ENCODE data around the gene DLG5.

DLG5 gene, protein sequence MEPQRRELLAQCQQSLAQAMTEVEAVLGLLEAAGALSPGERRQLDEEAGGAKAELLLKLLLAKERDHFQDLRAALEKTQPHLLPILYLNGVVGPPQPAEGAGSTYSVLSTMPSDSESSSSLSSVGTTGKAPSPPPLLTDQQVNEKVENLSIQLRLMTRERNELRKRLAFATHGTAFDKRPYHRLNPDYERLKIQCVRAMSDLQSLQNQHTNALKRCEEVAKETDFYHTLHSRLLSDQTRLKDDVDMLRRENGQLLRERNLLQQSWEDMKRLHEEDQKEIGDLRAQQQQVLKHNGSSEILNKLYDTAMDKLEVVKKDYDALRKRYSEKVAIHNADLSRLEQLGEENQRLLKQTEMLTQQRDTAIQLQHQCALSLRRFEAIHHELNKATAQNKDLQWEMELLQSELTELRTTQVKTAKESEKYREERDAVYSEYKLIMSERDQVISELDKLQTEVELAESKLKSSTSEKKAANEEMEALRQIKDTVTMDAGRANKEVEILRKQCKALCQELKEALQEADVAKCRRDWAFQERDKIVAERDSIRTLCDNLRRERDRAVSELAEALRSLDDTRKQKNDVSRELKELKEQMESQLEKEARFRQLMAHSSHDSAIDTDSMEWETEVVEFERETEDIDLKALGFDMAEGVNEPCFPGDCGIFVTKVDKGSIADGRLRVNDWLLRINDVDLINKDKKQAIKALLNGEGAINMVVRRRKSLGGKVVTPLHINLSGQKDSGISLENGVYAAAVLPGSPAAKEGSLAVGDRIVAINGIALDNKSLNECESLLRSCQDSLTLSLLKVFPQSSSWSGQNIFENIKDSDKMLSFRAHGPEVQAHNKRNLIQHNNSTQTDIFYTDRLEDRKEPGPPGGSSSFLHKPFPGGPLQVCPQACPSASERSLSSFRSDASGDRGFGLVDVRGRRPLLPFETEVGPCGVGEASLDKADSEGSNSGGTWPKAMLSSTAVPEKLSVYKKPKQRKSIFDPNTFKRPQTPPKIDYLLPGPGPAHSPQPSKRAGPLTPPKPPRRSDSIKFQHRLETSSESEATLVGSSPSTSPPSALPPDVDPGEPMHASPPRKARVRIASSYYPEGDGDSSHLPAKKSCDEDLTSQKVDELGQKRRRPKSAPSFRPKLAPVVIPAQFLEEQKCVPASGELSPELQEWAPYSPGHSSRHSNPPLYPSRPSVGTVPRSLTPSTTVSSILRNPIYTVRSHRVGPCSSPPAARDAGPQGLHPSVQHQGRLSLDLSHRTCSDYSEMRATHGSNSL (N-terminal part only)

DNA sequence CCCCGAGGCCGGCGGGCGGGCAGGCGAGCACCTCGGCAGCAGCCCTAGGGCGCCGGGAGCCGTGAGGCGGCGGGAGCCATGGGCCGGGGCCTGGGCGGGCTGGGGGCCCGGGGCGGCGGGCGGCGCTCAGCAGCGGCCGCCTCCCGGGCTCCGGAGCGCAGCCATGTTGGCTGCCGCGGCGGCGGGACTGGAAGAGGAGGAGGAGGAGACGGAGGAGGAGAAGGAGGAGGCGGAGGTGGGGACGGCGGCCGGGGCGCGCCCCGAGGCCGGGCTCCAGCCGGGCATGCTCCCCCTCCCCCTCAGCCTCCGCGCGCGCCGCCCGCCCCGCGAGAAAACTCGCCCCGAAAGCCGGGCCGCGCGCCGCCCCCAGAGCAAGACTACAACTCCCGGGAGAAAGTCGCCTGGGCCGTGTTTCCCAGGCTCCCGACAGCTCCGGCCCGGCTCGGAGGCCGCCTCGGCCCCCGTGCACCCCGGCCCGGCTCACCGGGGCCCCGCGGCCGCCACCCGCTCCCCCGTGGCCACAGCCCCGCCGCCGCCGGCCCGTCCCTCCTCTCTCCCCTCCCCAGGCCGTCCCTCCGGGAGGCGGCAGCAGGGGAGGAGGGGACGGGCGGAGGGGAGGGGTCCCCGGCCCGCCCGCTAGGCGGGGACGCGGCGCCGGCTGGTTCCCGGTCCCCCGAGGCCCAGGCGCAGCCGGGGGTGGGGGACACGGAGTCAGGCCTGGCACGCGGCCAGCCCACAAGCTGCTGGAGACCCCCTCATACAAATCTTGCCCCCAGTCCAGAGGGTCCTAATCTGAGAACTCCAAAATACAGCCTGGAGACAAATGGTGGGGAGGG lies at the start of gene DLG5:
Gene DLG5 (minus strand): TSS at position 190 of the 836 bp plus-strand sequence. CDS start 235 bp downstream, outside the sequence.
- DNase-seq (ENCODE audit: low read depth) = no peak

DNA sequence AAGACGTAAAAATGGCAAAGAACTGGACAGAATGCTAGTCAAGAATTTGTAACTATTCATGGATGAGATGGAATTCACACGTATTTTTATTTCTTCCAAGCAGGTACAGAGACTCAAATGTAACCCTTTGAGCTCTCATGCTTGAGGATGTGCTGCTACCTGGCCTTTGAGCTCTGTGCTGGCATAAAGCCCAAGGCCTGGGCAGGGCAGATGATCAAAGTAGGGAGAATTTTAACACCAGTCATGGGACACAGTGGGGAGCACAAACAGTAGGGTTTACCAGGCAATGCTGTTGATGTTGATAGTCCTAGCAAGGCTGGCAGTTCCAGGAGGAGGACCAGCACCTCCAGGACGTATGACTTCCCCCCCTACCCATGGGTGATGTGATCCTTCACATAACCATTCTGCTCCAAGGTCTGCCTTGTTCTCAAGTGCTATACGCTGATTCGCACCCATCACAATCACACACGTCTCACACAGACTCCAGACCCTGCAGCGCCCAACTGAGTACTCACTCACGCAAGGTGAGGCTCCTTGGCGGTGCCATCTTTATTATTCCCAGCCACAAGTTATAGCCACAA lies 48.6 kb upstream of the DLG5 start:
- DNase-seq (ENCODE audit: low read depth) = no peak

DNA sequence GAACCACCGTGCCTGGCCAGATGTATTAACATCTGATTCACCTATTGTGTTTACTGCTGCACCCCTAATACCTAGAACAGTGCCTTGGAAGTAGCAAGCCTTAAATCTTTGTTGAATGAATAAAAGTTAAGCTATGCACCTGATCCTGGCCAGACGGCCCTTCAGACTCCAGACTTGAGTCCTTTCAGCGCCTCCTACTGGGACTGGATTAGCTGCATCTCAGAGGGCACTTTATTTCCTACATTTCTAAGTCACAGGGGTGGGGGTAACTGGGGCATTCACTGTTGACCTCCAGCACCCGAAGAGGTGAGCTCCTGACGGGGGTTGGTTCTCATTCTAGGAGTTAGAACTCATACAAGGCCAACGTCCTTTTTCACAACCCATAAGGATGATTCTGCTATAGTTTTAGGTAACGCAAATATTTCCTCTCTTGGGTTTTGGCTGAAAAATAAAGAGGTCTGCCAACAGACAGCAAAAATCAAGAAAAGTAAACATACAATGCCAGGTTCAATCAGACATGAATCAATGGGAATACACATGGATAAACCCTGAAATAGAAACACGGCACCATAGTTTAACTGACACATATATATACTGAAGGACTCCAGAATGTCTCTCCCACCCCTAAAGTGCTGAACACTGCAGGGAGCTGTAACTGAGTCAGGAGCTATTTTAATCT lies 48.0 kb upstream of the DLG5 start:
- no peak for DNase-seq (ENCODE audit: low read depth)

DNA sequence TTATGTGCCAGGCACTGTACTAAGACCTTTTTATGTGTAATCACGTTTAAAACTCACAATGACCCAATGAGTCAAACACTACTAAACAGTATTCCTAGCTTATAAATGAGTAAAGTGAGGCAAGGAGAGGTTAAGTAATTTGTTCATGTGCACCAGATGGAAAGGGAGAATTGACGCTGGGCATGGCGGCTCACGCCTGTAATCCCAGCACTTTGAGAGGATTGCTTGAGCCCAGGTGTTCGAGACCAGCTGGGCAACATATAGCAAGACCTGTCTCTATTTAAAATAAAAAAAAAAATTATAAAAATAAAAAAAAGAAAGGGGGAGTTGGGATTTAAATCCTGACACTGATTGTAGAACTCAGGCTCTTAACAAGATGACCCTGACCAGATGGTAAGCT lies 46.7 kb upstream of the DLG5 start:
- DNase-seq (ENCODE audit: low read depth) = no peak

DNA sequence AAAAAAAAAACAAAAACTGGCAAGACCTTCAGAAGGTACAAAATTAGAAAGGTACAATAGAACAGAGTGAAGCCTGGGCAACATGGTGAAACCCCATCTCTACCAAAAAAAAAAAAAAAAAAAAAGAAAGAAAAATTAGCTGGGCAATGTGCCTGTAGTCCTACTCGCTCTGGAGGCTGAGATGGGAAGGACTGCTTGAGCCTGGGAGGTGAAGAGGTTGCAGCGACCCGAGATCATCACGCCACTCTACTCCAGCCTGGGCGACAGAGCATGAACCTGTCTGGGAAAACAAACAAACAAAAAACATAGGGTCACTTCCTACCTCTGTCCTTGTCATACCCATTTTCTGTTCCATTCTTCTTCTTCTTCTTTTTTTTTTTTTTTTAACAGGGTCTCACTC lies 45.6 kb upstream of the DLG5 start:
- no peak for DNase-seq (ENCODE audit: low read depth)

DNA sequence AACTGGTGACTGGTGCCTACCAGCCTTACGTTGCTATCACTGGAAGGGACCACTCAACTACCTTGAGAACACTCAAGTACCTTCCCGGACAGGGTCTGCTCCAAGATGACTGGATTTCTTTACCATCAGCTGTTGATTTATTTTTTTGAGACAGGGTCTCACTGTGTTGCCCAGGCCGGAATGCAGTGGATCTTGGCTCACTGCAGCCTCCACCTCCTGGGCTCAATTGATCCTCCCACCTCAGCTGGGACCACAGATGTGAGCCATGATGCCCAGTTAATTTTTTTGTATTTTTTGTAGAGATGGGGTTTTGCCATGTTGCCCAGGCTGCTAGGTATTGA lies 45.2 kb upstream of the DLG5 start:
- no peak for DNase-seq (ENCODE audit: low read depth)

DNA sequence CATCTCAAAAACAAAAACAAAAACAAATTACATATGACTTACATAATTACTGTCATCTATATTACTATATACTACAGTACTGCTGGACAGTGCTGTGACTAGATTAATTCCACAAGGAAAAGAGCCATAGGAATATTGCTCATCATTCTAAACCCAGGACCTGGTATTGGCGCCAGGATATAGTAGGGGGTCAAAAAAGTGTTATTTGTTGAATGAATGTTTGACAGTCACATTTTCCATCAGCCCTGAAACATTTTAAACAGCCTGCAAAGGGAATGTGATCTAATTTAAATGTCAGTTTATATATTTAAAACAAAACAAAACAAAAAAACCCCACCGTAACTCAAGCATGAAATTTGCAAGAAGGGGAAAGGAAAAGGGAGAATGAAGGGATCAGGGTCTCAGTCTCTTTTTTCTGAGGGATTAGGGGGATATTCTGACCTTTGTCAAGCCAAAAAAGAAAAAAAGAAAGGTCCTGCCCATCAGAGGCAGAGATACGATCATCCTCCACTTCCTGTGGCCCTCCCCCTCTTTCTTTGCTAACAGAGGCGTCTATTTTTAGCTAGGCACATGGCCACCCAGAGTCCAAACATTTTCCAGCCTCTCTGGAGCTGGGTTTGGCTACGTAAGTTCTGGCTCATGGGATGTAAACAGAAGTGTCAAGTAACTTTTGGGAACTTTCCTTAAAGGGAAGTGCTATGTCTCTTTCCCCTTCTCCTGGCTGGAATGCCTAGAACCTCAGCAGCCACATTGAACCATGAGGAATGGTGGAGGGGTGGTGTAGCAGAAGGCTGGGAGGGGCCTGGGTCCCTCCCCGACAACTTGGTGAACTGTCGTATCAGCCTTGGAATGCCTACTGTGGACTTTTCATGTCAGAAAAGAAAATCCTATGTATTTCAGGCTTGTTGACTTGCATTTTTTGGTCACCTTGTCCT lies 44.6 kb upstream of the DLG5 start:
- no peak for DNase-seq (ENCODE audit: low read depth)

DNA sequence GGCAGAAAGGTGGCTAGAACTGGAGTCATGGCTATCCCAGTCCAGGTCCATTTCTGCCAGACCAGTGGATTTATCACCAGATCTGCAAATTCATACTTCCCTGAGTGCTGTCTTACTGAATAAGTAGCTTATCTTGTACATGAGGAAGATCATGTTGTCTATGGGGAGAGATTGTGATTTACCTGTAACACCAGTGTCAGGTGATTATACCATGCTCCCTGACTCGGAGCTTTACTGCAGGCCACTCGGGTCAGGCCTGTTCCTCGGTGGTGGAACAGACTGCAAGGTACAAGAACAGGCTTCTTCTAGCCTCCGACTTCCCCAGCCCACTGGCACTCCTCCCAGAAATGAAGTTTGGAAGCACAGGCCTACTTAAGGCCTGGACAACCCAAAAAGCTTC lies 42.6 kb upstream of the DLG5 start:
- no peak for DNase-seq (ENCODE audit: low read depth)

DNA sequence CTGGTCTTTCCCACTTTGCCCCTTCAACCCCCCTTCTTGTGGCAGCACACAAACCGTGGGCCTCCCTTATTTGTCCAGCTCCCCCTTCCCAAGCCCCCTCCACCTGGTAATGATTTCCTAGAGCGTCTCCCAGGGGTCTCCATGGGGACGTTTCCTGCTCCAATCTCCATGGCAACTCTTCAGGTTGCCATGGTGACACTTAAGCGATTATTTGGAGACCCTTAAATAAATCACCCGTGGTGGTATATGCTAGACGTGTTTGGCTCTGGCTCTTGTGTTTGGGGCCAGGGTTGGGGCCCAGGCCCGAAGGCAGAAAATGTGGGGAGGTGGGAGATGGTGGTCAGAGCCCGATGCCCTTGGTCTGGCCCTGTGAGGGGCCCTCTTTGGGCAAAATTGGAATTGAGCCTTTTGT lies 41.1 kb upstream of the DLG5 start:
- DNase-seq (ENCODE audit: low read depth) = no peak

DNA sequence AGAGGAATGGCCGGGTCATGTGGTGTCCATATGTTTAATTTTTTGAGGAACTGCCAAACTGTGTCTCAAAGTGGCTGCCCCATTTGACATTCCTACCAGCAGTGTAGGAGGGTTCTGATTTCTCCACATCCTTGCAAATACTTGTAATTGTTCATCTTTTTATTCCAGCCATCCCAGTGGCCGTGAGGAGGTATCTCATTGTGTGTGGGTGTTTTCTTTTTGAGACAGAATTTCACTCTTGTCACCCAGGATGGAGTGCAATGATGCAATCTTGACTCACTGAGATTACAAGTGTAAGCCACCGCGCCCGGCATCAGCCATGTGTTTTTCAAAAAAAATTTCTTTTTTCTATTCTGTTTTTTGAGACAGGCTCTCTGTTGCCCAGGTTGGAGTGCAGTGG lies 38.7 kb upstream of the DLG5 start:
- no peak for DNase-seq (ENCODE audit: low read depth)

DNA sequence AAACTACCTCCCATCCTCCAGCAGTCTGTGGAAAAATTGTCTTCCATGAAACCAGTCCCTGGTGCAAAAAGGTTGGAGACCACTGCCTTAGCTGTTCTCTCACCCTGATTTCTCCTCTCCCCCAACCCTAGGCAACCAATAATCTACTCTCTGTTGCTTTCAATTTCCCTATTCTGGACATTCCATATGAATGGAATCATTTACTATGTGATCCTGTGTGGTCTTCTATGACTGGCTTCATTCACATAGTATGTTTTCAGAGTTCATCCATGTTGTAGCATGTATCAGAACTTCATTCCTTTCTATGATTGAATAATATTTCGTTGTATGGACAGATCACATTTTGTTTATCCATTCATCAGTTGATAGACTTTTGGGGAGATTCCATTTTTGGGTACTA lies 38.3 kb upstream of the DLG5 start:
- no peak for DNase-seq (ENCODE audit: low read depth)

DNA sequence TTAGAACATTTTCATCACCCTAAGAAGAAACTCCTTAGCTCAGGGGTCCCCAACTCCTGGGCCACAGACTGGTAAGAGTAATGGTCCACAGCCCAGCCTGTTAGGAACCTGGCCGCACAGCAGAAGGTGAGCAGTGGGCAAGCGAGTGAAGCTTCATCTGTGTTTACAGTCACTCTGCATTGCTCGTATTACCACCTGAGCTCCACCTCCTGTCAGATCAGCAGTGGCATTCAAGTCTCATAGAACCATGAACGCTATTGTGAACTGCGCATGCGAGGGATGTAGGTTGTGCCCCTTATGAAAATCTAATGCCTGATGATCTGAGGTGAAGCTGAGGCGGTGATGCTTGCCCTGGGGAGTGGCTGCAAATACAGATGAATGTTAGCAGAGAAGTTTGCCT lies 37.3 kb upstream of the DLG5 start:
- no peak for DNase-seq (ENCODE audit: low read depth)

DNA sequence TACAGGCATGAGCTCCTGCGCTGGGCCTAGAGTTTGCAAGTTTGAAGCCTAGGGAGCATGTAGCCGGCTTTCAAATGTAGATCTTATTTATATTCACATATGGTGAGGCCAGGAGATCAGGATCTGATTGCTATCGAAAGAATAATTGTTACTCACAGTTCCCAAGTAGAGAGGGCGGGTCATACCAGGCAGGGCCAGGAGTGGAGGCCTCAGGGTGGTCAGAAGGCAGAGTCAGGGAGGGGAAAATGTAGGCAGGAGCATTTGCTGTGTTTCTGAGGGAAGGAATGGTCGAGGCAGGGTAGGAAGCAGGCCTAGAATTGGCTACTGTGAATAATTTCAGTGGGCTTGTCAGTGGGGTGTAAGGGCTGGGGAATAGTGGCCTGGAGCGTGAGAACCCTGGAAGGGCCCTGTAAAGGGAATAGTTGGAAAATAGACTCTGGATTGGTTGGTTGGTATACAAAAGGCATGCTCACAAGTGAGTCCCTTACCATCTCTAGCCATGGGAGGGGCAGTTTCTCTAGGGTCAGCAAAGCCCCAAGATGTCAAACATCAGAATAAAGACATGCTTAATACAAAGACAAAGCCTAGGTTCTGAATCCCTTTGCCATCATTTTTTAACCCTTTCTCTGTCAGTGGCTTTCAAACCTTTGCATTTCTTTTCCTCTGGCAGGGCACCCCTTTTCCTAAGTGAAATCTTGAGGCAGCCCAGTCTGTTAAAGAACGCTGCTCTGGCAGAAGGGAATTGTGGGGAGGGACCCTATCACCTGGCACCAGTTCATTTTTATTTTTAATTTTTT lies 36.0 kb upstream of the DLG5 start:
- DNase-seq (ENCODE audit: low read depth) = no peak

DNA sequence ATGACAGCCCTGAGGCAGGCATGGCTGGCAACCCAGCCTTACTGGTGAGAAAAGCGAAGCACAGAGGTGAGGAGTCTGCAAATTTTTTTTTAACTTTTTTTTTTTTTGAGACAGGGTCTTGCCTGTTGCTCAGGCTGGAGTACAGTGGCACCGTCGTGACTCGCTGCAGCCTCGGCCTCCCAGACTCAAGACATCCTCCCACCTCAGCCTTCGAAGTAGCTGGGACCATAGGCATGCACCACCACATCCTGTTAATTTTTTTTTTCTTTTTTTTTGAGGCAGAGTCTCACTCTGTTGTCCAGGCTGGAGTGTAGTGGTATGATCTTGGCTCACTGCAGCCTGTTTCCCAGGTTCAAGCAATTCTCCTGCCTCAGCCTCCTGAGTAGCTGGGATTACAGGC lies 35.1 kb upstream of the DLG5 start:
- no peak for DNase-seq (ENCODE audit: low read depth)

DNA sequence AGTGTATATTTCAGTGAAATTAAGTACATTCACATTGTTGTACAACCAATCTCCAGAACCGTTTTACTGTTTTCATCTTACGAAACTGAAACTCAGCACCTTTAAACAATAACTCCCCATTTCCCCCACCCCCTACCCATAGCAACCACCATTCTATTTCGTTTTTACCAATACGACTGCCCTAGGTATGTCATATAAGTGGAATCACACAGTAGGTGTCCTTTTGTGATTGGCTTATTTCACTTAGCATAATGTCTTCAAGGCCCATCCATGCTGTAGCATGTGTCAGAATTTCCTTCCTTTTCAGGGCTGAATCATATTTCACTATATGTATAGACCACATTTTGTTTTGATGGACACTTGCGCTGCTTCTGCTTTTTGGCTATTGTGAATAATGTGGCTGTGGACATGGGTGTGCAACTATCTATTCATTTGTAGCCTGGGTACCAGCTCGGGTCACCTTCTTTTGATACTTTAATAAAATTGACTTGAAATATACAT lies 34.3 kb upstream of the DLG5 start:
- no peak for DNase-seq (ENCODE audit: low read depth)

DNA sequence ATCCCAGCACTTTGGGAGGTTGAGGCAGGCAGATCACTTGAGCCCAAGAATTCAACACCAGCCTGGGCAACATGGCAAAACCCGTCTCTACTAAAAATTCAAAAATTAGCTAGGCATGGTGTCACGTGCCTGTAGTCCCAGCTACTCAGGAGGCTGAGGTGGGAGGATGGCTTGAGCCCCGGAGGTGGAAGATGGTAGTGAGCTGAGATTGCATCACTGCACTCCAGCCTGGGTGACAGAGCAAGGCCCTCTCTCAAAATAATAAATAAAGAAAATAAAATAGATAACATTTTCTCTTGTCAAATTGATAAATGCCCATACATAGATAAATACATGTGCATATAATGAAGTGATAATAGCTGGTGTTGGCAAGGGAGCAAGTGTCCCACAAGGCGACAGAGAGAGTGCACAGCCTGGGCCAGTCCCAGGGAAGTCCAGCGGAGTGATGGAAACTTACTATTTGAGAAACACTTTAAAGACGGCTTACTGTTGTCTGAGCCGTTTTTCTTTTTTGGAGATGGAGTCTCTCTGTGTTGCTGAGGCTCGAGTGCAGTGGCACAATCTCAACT lies 33.4 kb upstream of the DLG5 start:
- DNase-seq (ENCODE audit: low read depth) = no peak

DNA sequence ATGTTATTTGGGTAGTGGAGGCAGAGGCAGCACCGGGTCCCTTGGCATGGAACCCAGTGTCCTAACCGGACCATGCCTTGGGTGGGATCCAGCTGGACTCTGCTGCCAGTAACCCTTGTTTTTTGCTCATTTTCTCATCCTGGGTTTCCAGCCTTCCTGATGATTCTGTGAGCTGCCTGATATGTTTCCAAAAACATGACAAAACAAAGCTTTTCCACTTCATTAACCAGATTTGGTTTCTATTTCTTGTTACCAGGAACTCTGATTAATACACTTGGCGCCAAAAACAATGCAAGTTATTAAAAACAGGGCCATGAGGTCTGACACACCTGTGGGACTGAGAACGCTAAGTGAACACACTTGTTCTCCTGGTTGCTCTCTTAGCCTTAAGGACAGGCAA lies 32.8 kb upstream of the DLG5 start:
- no peak for DNase-seq (ENCODE audit: low read depth)

DNA sequence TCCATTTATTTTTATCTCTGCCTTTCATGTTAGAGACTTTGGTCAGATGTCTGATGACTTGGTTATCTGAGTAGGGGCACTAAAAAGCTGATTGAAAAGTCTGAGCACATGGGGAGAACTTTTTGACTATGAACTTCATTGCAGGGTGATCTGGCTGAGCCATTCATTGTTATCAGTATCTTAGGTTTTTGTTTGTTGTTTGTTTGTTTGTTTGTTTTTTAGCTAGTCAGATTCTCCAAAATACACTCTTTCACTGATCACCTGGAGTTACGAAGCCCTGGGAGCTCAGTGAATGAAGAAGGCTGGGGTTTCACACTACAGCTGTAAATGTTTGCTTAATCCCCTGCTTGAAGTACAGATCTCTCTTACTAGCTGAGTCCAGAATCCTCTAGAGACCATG lies 28.6 kb upstream of the DLG5 start:
- no peak for DNase-seq (ENCODE audit: low read depth)

Data from stimulated activated CD8-positive, alpha-beta memory T cell treated with anti-CD3 and anti-CD28 coated beads, Interleukin-12 subunit alpha, Interleukin-12 subunit beta, amount 100 ng/mL, for 1 hour (primary cell).